Erythroblast (primary cell): Measurements from ENCODE around the gene RHAG.
A peak's percentile ranks its signal among the peaks of the same experiment; 100 is the strongest.

Source experiments
- DNase-seq, 2 experiments: peaks; one replicate each; lab custom pipeline; 2025; lab: John Stamatoyannopoulos, UW
- GATA1 ChIP-seq: IDR thresholded peaks from 2 replicates; pipeline ENCODE4 v1.6.1; 2011; ENCODE audit warnings: low read depth, mild to moderate bottlenecking, control low read depth, low read length, moderate library complexity
- POLR2A ChIP-seq: IDR thresholded peaks from 2 replicates; pipeline ENCODE4 v1.6.1; 2011; ENCODE audit warnings: mild to moderate bottlenecking, low read length

RHAG gene

DNA sequence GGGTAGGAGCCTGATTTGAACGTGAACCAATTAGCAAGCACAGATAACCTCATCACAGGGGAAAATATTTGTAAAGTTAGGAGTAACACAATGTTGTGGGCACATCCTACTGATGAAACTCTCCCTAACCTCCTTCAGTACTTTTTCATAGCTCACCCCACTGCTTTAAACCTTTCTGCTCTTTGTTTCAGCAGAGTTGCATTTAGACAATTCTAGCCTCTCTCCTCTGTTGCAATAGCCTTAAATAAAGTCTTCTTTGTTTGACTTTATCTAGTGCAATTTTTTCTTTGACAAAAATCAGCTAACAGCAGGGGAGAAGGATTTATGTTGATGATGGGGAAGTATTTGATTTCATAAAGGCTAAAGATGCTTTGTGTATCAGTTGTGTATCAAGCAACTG lies 72.1 kb downstream of the RHAG start:
- TF ChIP-seq GATA1 (no peak), POLR2A (no peak)
- DNase-seq = no peak

GRCh38 chr6:49563006-49563886 lies 73.4 kb downstream of the RHAG start:
- no peak for TF ChIP-seq GATA1
- DNase-seq = peak; percentile 28 to 59

- TF ChIP-seq GATA1 (no peak), POLR2A (no peak)
- no peak for DNase-seq
Measured at GRCh38 chr6:49558238-49558637, 78.4 kb downstream of the RHAG start.

GRCh38 chr6:49557177-49557576 lies 79.5 kb downstream of the RHAG start:
- TF ChIP-seq POLR2A = no peak
- no peak for TF ChIP-seq GATA1
- DNase-seq = no peak

DNA sequence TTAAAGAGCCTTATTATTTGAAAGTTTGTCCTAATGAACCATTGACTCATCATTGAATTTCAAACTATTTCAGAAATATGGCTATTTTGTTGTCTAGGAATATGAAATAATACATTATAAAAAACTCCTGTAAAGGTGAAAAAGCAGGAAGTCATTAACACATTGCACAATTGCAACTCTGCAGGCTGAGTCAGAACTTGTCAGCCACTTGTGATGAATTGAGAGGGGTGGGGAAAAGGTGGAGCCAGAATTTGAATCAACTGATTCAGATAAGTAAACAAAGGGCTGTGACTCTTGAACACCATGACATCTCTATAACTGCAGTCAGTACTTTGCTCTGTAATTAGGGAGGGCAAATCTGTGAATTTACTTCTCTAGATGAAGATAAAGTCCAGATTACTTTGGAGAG lies 80.2 kb downstream of the RHAG start:
- peak in 1 of 2 experiments; percentile 9 for DNase-seq
- TF ChIP-seq GATA1 = no peak
- TF ChIP-seq POLR2A = no peak

GRCh38 chr6:49555951-49556350 lies 80.7 kb downstream of the RHAG start:
- TF ChIP-seq POLR2A (no peak), GATA1 (no peak)
- no peak for DNase-seq
